Measurements from ENCODE around the gene BRINP3. TPM values are rescaled to one million over a fixed set of nuclear protein-coding genes. Genes with fewer than 3 reads are reported as not detected.
A peak's percentile ranks its signal among the peaks of the same experiment; 100 is the strongest.

The BRINP3 gene
- total RNA-seq, 1 donor from 2014 or later = 0.31 TPM

DNA sequence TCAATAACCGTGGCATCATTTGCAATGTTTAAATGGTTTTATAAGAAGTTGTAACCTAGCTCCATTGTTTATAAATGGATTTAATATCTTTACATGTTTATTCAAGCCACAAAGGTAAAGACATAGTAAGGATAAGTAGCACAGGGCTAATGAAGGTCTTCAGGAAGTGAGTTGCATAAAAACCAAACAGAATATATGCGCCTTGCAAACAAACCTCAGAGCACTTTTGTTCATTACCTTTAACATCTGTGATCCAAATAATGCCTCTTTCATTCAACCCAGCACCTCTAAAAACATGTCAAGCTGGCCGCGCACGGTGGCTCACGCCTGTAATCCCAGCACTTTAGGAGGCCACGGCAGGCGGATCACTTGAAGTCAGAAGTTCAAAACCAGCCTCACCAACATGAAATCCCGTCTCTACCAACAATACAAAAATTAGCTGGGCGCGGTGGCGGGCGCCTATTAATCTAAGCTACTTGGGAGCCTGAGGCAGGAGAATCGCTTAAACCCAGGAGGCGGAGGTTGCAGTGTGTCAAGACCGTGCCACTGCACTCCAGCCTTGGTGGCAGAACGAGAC is 25.3 kb downstream of the BRINP3 start:
- no peak for DNase-seq

DNA sequence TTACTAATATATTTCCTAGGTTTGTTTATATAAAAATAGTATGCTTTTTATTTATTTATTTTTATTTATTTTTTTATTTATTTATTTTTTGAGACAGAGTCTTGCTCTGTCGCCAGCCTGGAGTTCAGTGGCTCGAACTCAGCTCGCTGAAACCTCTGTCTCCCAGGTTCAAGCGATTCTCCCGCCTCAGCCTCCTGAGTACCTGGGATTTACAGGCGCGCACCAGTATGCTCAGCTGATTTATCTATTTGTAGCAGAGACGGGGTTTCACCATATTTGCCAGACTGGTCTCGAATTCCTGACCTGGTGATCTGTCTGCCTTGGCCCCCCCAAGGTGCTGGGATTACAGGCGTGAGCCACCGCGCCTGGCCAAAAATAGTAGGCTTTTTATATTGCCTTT is 33.2 kb downstream of the BRINP3 start:
- DNase-seq = no peak

DNA sequence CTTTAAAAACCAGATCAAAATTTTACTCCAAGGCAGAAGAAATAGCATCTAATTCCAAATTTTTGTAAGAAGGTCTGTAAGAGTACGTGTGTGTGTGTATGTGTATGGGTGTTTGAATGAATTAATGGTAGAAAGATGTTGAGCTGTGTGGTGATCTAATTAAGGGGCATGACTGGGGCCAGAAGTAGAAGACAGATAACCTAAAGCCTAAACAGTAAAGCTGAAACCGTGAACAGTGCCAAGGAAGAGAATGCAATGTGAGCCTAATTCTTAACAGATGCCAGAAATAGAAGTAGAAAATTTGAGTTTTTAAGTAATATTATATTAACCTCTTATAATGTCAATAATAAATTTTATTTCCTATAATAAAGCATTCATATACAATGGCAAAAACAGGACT is 38.2 kb downstream of the BRINP3 start:
- no peak for DNase-seq

DNA sequence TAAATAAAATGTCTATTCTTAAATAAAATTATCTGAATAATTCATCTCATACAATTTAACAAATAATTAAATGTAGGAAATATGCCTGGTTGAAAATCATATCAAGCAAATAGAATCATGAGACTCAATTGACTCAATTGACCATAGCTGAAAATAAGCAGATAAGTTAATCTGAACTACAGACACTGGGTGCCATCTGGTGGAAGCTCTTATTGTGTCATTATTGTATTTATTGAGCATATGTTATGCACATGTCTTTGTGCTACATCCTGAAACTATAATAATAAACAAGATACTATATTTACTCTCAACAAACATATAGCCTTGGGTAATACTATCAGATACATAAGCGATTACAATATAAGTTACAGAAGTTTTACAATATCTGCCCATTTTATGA is 41.0 kb downstream of the BRINP3 start:
- peak; percentile 22 for DNase-seq

DNA sequence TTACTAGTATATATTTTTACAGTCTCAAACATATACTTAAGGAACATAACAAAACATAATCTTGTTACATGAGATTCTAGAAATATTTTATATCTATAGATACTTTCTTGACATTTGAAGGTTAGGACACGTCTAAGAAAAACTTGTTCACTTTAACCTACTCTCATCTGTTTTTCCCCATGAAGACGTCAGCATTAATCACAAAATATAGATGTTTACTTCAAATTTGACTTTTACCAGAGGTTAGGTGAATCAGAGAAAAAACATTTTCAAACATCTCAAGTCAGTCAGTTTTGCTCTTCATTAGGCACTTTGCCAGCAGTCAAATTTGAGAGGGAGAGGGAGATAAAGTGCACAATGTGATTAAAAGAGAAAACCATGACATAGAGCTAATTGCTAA is 47.7 kb downstream of the BRINP3 start:
- no peak for DNase-seq

DNA sequence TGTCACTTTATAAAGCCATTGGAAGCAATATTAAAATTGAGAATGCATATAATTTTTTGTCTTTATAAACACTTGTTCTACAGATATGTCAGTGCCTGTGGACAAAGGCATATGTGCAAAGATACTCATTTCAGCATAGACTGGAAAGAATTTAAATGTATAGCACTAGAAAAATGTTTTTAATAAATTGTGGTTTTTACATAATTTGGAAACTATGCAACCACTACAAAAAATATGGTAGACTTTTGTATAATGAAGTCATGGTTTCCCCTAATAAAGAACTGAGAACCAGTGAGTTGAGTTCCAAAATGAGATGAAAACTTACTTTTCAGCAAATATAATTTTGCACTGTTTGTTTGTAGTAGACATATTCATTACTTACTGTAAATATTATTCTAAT is 48.5 kb downstream of the BRINP3 start:
- DNase-seq = no peak

DNA sequence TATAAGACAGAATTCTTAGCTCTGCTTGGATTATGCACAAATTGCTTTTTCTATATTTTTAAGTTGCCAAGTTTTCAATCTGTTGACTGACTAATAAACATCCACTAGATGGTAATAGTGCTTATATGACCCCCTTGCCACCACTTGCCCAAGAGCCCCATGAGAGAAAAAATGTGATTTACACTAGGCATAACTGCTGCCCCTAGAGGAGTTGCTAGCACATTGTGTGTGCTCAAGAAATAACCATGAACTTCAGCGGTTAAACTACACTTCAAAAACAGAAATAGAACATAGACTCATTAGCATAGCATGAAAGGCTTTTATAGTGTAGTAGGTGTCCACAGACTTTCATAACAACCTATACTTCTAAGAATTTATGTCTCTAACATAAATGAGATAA is 61.4 kb downstream of the BRINP3 start:
- no peak for DNase-seq

DNA sequence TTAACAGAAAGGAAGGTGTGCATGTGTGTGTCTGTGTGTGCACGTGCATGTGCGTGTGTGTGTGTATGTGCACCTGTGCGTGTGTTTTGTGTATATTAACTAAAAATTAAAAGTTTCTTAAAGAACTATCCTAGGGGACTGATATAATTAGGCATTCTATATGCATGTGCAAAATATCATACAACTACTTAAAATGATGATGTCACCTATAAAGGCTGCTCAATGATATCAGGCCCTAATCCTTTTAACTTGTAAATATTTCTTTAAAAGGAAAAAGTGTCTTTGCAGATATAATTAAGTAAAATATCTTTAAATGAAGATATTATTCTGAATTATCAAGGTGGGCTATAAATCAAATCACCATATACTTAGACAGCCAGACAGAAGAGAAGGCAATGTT is 64.5 kb downstream of the BRINP3 start:
- no peak for DNase-seq

DNA sequence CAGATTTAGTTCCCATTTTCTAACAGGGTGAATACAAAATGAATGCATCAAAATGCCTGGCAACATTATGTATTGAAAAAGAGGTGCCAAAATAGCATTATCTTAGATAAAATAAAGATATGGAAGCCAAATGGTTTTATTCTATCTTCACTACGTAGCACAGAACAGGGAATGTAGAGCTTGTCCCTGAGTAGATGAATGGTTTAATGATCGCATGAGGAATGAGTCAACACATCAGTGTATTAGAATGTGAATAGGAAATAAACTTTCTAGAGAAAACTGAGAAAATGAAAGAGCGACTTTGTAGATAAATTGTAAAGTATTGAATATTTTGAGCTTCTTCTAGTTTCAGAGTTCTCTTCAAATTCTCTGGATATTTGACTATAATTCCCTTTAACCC is 74.3 kb downstream of the BRINP3 start:
- DNase-seq = no peak

DNA sequence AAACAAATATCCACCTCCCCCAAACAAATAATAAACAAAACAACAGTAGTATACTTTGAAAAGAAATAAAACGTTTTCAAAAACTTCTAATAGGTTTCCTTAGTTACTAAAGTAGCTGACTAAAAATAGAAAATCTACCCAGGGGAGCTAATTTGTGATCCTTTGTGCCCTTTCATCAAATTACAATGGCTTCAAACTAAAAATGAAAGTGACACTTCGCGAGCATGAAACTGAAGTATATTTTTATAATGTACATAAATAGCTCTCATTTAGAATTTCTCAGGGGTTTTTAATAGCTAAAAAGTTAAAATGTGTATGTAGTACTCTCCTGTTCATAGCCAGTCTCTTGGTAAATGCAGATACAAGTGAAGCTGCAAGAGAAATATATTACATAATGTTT is 78.4 kb downstream of the BRINP3 start:
- no peak for DNase-seq

DNA sequence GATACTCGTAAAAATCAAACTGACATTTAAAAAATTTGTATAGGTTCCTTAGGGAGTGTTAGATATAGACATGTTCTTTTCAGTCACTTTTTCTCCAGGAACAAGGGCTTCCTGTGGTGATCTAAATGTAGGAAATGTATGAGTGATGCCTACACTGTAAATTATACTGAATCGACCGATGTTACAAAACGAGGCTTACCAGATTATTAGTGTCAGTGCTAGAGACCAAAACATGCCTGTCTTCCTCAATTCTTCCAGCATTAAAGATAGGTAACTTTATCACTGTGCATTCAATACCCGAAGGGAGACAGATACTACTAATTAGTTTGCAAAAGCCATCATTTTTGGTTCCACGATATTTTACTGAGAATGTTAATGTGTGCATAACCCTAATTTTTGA is 86.1 kb downstream of the BRINP3 start:
- DNase-seq = no peak

DNA sequence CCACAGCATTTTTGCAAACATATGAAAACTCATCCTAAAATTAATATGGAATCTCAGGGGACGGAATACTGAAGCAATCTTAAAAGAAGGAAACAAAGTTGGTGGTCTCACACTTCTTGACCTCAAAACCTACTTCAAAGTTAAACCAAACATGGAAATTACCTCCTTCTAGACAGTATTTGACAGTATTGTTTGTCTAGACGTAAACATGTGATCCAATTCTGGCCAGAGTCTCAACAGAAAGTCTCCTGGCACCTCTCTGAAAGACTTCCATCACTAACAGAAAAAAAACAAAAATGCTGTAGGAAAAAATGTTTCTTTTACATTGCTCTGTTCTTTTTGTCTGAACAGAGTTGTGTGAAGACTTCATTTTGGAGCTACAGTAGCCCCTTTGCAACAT is 99.7 kb downstream of the BRINP3 start:
- no peak for DNase-seq

DNA sequence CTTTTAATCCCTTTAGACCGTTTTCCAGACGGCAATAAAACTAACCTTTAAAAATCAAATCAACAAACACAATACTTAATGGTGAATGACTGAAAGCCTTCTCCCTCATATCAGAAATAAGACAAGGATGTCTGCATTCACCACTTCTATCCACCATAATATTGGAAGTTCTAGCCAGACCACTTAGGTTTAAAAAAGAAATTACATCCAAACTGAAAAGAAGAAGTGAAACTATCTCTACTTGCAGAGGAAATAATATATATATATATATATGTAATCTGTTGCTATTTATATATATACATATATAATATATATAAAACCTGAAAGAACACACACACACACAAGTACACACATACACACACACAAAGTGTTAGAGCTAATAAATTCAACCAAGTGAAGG is 100.4 kb downstream of the BRINP3 start:
- DNase-seq = no peak

DNA sequence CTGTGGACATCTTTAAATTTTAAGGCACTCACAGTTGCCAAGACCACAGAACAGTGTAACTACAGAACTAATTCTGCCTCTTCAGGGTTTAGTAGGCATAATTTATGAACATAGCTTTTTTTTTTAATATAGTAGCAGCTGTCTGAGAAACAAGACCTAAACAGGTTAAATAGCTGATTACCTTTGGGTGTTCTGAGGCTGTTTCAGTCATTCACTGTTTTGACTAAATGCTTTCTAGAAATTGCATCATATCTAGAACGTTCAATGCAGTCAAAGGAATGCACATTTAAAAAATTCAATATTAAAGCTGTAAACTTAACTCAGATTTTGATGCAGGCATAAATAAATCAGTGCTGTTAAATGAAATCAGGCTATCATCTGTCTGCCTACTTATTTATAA is 101.6 kb downstream of the BRINP3 start:
- no peak for DNase-seq

DNA sequence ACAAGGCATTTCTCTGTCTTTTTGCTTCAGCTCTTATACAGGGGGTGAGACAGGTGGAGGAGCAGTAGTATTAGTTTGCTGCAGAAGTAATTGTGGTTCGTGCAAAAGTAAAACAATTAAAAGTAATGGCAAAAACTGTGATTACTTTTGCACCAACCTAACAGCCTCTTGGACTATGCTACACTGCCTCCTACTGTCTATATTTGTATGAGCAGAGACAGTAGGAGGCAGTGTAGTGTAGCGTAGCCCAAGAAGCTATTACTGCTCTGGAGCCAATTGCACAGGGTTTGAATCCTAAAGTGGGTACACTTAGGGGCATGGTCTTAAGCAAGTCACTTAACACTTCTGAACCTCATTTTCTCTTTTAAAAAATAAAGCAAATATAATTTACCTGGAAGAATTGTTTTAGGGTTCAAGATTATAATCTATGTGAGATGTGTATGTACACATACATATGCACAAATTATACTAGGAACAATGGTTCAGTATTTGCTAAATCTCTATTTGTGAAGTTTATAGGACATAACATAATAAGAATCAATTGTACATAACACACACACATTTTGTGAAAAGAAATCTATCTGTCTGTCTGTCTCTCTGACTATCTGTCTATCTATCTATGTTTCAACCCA is 103.8 kb downstream of the BRINP3 start:
- DNase-seq = no peak

DNA sequence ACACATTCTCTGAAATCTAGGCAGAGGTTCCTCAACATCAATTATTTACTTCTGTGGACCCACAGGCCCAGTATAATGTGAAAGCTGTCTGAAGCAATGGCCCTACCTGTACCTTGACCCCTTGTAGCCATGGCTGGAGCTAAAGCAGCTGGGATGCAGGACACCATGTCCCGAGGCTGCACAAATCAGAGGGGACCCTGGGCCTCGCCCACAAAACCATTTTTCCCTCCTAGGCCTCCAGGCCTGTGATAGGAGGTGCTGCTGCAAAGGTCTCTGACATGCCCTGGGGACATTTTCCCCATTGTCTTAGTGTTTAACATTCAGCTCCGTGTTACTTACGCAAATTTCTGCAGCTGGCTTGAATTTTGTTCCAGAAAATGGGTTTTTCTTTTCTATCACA is 110.5 kb downstream of the BRINP3 start:
- DNase-seq = no peak

DNA sequence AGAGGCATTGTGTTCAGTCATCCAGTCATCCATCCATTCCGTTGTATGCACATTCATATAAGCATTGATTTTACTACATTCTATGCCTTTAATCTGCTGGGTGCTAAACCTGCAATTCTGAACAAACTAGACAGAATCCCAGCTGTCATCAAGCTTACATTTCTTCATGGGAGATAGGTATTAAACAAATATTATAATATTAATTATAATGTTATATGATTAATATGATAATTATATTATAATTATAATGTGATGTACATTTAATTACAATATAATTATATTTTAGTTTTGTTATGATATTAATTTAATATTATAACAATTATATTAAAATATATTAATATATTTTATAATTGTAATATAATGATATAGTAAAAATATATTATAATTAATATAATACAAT is 112.4 kb downstream of the BRINP3 start:
- no peak for DNase-seq

DNA sequence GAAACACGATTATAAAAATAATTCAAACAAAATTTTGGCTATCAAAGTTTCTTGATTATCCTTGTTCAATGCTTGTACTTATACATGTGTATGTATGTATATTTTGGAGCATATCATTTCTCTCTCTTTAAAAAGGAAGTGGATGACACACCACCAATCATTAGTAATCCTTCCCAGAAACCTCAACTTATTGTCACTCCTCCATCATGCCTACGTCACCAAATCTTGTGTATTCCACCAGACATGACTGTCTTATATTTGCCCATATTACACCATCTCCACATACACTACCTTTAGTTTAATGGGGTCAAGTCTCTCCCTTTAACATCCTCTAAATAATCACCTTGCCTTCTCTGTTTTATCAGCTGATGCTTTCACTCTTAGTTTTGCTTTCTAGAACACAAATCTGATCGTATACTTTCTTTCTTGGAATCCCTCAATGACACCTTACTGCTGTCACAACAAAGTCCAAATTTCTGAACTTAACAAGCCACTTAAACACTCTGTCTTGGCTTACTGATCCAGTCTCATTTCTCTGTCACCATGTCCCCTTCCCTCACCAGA is 124.0 kb downstream of the BRINP3 start:
- DNase-seq = no peak

DNA sequence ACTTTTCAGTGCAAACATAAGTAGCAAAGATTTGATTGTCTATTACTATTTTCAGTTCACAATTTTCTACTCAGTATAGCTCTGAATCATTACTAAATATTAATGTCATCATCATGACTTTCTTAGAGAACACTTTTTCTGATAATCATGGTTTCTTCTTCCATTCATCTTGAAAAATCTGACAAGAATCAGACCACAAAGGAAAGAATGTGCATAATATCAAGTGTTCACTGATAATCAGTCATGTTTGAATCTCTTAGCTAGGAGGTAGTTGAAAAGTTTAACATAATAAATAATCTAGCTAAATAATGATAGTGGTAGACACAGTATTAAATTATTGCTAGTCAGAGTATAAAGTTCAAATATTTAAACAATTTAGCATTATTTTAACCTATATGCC is 133.2 kb downstream of the BRINP3 start:
- no peak for DNase-seq

DNA sequence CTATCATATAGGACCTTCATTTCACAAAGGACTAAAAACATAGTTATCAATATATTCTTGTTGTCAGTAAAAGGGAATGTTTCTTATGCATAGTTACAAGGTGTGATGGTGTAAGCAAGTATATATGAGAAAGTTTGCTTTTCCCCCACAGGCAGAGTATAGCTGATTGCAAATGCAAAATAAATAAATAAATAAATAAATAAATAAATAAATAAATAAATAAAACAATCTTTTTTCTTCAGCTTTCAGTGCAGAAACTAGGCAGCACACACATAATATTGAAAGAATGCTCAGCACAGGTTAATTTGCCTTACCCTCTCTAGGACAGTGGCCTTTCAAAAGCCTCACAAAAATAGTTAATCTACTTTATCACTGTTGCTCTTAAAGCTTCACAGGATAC is 138.8 kb downstream of the BRINP3 start:
- no peak for DNase-seq

DNA sequence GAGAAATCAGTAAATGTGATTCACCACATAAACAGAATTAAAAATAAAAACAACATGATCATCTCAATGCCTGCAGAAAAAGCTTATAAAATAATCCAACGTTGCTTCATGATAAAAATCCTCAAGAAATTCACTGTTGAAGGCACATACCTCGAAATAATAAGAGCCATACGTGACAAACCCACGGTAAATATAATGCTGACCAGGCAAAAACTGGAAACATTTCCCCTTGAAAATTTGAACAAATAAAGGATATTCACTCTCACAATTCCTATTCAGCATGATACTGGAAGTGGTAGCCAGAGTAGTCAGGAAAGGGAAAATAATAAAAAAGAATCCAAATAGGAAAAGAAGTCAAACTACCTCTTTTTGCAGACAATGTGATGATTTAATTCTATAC is 148.8 kb downstream of the BRINP3 start:
- DNase-seq = no peak

DNA sequence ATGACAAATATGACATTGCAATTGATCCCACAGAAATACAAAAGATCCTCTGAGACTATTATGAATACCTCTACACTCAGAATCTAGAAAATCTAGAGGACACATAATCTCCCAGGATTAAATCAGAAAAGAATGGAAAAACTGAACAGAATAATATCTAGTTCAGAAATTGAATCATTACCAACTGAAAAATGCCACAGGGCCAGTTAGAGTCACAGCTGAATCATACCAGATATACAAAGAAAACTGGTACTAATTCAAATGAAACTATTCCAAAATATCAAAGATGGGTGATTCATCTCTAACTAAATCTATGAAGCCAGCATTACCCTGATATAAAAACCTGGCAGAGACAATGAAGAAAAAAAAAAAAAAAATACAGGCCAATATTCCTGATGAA is 149.3 kb downstream of the BRINP3 start:
- DNase-seq = no peak

DNA sequence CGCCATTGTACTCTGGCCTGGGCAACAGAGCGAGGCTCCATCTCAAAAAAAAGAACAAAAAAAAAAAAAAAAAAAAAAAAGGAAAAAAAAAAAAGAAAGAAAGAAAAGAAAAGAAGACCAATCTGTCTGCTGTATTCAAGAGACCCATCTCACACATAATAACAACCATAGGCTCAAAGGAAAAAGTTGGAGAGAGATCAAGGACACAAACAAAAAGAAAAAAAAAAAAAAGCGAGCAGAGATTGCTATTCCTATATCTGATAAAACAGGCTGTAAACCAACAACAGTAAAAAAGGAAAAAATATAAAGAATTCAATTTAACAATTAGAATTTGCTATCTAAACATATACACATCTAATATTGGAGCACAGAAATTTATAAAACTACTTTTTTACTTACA is 150.4 kb downstream of the BRINP3 start:
- DNase-seq = no peak

DNA sequence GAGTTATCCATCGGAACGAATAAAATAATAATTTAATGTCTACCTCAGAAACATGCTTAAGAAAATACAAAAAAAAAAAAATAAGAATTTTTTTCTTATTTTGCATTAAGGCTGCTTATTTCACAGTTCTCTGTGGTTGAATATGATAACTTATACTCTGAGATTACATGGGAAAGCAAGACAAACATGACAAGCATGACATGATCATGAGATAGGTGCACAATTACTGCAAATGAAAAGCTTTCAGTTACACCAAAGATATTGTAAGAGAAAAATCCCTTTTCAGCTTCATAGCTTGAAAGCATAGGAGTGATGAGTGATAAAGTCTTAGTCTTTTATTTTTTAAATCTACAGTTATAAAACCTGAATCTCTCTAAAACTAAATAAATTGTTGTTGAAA is 154.1 kb downstream of the BRINP3 start:
- DNase-seq = no peak

DNA sequence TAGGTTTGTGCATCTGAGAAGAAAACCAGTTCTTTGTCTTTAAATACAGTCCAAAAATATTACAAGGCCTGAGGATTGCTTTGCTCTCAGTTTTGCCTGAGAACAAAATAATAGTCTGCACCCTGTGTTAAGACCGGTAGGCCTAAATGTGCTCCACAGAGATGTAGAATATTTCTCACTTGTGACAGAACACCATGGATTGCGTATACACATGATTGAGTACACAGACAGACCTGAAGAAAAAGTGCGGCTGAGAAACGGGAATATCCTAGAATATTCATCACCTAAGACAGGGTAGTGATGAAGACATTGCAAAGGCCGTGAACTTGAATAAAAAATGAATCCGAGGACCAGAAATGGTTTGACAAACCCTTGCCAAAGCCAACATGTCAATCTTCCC is 155.4 kb downstream of the BRINP3 start:
- DNase-seq = no peak

All from tongue (tissue), 2 donors.